GM18511 (cell line): ENCODE data around the gene ISY1.
A peak's percentile ranks its signal among the peaks of the same experiment; 100 is the strongest.
"Not testable (repeated sequence)": the region's sequence is repeated elsewhere in the genome, so short reads cannot be mapped to it uniquely, and the experiment has no call there.

Experiments used
- ATAC-seq: cut with Tn5 transposase; IDR thresholded peaks from one replicate; pipeline ENCODE4 v1.9.1; 2021; ENCODE audit warnings: mild to moderate bottlenecking, moderate library complexity; ENCODE audit not compliant: unreplicated experiment

ISY1 gene

DNA sequence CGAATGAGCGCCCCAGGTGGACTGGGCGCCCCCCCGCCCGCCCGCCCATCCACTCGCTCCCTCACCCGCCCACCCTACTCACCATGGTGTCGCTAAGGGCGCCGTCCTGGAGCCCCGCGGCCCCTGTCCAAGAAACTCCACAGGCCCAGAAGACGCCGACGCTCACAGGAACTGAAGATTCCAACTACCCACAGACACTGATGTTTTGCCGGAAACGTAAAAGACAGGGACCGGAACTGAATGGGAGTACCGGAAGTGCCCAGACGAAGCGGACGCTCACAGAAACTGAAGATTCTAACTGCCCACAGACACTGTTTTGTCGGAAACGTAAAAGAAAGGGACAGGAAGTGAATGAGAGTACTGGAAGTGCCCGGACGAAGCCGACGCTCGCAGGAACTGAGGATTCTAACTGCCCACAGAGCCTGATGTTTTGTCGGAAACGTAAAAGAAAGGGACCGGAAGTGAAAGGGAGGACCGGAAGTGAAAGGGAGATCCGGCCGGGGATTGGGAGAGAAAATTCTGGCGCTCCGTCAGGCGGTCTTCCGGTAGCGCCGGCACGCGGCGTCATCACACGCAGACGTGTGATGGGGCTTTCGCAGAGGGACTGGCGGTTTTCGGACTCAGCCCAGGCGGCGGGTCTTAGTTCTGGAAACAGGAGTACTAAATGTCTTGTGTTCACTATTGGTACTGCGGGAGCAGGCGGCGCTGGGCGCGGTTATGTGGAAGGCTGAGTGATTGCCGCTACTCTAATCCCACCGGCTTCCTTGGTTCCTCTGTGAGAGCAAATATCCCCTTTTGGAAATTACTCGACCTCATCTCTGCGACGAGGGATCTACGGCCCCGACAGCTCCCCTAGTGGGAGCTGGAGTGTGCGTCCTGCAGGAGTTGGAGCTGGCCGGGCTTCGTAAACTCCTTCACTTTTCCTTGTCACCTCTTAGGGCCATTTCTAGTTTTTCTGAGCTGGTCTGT lies at the start of gene ISY1:
TSS of gene ISY1 (minus strand) at position 173 of the 969 bp plus-strand sequence. CDS start at position 85, 88 bp downstream.
- ATAC-seq = peak; percentile 85

DNA sequence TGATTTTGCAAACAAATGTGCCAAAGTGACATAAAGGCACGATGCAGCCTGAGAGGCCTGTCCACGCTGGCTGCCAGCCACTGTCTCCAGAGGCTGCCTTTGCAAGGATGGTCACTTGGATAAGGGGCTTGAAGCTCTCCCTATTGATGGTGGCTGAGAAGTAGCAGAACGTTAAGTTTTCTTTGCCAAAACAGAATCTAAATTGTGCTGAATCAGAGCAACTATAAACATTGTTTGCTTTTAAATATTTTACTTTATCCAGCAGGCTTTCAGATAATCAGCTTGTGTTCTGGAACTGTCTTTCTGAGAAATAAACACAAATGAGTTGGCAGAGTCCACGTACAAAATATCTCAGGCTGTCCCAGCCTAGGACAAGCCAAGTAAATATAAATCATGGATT lies 46.6 kb upstream of the ISY1 start:
- no peak for ATAC-seq

DNA sequence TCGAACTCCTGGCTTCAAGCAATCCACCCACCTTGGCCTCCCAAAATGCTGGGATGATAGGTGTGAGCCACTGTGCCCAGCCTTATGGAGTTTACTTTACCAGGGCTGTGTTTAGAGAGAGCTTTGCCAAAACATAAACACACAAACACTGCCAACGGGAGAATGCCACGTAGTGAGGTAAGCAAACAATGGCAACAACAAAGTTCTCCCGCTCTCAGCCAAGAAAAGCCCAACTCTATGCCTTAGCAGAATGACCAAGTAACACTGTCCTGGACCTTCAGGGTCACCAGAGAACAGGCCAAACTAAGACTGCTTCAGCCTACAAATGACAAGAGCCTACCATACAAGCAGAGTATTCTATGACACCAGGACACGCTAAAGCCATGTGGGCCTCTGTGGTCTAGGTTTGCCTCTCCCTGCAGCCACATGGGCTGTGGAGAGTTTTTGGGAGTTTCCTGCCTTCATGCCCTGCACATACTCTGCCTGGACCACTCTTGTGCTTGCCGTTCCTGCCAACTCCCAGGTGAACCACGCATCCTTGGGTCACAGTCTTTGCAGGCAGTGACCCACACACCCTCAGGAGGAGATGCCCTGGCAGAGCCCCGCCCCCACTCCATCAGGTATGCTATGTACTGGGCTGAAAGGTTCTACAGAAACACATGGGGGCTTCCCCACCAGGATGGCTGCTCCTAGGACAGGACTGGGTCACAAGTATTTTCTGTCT lies 44.4 kb upstream of the ISY1 start:
- no peak for ATAC-seq

DNA sequence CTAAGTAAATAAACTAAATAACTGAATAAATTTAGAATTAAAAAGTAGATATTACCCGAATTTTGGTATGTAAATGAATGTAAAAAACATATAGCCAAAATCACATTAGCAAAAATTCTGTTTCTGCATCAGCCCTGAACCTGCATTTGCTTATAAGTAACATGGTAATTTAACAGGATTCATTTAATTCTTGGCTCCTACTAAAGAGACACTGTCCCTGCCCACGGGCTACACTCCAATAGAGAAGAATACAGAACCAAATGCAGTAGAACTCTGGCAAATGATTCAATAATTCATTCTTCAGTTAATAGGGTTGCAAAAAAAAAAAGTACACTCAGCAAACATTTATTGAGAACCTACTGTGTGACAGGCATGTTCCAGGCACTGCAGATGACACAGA lies 43.6 kb upstream of the ISY1 start:
- no peak for ATAC-seq

DNA sequence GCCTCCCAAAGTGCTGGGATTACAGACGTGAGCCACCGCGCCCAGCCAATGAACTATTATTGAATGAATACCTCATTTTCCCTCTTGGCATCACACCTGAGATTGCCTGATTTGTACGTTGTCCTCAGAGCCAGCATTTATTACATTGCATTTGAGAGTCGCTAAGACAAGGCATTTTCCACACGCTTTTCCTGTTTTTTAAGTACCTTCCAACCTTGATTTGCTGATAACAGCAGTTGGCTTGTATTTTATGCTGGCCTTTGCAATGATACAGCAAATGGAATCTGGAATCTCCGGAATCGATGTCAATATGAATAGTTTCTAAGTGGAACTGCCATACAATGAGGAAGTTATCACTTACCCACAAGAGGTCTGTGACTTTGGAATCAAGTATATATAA lies 38.5 kb upstream of the ISY1 start:
- ATAC-seq = no peak

DNA sequence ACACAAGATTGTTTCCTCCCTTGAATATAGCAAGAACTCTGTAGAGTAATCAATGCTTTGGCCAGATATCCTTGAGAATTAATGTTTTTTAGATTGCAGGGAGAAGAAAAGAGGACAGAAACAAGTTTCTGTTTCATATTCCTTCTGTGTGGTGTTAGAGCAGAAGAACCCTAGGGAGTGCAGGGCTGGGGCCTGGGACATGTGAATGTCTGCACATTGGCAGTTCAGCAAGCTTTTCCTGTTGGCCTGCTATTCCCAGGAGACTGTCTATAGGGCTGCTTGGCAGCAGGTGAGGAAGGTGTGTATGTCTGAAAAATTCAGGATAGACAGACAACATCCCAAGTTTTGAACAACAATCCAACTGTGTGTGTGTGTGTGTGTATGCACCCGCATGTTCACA lies 36.5 kb upstream of the ISY1 start:
- ATAC-seq = no peak

DNA sequence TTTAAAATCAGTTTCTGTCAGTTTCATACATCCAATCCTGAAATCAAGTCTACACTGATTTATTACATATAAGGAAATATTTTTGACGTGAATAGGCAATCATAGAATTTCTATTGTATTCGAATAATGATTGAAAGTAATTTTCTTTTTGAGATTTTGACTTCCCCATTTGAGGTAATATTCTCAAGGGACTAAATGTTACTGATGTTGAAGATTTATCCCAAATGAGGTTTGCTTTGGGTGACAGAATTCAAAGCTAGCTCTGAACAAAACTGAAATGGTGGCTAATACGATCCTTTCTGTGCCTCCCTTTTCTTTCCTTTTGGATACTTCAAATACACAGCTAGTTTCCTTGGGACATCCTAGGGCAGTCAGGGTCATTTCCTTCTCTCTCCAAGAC lies 35.7 kb upstream of the ISY1 start:
- no peak for ATAC-seq

DNA sequence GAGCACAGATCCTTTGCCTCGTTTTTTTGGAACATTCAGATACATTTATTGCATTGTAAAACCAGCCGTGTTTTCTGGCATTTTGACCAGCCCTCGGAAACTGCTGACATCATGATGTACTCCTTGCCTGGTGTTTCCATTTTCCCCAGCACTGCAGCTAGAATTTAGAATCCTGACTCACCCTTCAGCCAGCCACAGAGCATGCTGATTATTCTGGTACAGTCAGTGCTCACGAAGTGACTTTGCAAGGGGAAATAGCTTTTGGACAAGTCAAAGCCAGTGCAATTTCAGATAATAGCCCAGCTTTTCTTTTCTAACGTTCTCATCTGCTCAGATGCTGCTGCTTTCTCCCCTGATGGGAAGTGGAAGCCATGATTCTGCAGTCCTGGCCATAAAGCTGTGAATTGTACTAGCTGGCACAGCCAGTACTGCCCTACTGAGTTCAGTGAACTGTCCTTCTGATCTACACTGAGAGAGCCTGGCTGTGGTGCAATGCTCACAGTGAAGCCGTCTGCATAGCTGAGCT lies 34.9 kb upstream of the ISY1 start:
- ATAC-seq = no peak

DNA sequence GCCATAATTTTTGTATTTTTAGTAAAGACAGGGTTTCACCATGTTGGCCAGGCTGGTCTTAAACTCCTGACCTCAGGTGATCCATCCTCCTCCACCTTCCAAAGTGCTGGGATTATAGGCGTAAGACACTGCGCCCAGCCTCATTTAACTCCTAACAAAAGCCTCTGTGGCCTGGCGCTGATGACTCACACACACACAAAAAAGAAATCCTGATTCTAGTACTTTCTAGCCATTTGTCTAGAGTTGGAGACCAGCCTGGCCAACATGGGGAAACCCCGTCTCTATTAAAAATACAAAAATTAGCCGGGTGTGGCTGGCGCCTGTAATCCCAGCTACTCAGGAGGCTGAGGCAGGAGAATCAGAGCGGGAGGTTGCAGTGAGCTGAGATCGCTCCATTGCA lies 28.9 kb upstream of the ISY1 start:
- not testable (repeated sequence) for ATAC-seq

DNA sequence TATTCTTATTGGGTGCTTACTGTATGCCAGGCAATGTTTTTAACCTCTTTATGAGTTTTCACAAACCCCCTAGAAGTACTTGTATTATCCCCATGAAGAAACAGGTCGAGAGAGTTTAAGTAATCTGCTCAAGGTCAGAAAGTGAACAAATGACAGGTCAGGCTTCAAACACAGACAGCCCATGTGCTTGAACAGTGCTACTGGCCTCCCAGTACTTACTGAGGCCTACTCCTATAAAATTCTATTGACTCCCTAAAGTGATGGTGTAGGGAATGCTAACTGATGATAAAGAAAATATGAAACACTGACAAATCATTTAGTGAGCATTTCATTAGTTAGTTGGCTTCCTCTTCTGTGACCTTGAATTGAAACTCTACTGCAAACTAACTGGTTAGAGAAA lies 27.0 kb upstream of the ISY1 start:
- ATAC-seq = no peak

DNA sequence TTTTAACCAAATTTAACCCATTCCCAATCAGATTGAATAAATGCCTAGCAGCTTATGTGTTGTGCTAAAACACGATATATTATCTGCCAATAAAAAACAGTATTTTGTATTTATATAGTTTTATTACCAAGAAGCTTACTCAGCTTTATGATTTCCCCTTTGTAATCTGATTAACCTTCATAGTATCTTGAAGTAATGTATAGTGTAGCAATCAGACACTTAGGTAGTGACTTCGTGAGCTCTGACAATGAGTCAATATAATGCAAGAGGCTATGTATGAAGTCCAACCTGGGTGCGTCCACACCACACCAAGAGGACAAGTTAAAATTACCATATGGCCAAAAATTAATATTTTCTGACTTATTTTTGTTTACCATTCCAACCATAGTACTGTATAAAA lies 24.9 kb upstream of the ISY1 start:
- ATAC-seq = no peak

GRCh38 chr3:129184784-129185542 lies 24.1 kb upstream of the ISY1 start:
- not testable (repeated sequence) for ATAC-seq

DNA sequence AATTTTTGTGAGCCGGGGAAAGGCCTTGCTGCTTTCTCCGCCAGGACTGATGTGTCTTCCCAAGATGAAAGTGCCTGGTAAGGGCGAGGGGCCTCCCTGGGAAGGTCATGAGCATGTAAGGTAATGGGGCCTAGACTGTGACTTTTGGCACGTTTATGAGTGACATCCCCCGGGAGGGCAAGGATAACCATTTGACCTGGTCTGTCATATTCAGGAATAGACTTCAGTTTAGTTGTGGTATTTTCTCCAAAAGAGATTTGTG lies 23.5 kb upstream of the ISY1 start:
- ATAC-seq = no peak

- ATAC-seq = peak; percentile 91
These were observed 22.9 kb upstream of the ISY1 start, which contains the start of gene CNBP for GRCh38 chr3:129183569-129184395. Gene CNBP, minus strand, starts transcription at chr3:129183896. Its CDS starts 12,139 bp downstream, at chr3:129171757.

GRCh38 chr3:129182390-129183185 lies 21.7 kb upstream of the ISY1 start:
- ATAC-seq = no peak

DNA sequence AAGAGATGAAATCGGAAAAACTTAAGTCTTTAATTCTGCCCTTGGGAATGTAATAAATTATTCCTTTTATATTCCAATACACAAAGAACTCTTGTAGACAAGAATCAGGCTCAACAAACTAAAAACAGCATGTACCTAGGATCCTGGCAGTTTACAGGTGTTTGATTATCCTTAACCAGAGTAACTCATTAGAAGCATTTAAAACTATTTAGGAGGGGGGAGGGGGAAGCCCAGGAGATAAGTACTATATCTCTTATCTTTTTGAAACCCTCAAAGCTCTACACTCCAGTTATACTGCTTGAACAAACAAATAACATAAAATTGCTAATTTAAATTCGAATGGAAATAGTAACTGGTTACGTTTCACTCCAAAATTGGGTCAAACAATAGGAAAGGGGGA lies 21.0 kb upstream of the ISY1 start:
- ATAC-seq = no peak

DNA sequence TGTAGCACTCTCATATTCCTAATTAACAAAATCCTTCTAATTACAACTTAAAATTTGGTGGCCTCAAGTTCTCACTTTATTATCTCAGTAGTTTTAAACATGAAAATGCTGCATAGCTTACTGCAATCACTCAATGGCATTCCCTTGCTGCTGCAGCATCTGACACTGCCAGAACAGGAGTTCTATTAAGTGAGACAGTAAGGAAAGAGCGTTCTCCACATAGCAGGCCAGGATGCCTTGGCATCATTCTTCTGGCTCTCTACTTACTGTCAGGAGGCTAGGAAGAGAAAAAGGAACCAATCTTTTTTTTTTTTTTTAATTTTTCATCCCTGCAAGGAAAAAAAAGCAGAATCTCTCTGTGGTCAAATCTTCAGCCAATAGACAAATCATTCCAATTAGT lies 19.6 kb upstream of the ISY1 start:
- no peak for ATAC-seq

DNA sequence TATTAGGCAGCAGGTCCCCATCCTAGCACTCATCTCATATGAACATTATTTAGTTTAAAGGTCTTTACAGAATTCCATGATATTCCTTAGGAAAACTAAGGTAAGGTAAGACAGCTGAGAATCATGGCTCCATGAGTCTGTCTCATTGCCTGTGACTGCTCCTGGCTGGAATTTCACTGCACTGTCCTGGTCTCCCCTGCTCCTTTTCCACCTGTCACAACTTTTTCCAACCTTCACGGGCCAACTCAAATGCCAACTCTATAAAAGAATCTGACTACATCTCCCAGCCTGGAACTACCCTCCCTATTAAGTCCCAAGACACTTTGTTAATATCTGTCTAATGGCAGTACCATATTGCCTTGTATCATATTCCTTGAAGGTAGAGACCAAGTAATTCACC lies 15.2 kb upstream of the ISY1 start:
- no peak for ATAC-seq

DNA sequence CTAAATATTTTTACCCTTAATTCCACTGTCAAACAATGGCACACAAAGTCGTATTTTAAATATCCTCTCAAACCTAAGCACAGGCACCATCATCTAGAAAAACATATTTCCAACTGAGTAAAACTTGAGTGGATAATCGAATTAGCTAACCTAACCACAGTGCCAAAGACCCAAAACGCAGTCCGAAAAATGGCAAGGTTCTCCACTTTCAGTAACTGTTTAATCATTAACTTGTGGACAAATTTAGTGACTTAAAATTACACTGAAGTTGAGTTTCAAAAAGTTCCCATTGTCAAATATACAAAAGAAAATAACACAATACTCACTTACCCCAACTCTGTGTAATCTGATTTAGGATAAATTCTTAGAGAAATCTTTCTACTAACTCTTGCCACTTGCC lies 12.9 kb upstream of the ISY1 start:
- no peak for ATAC-seq

GRCh38 chr3:129173206-129173605 lies 12.3 kb upstream of the ISY1 start:
- ATAC-seq = no peak
